ENCODE data around the gene KCND2. TPM values are rescaled to one million over a fixed set of nuclear protein-coding genes. Genes with fewer than 3 reads are reported as not detected.
A peak's percentile ranks its signal among the peaks of the same experiment; 100 is the strongest.

Gene KCND2
- total RNA-seq, 1 donor from 2014 or later, result 2.9 TPM

GRCh38 chr7:120720317-120720716 is 447.3 kb downstream of the KCND2 start:
- Histone ChIP-seq H3F3A (ENCODE audit: low read depth) (peaks cover 23% of the 10 kb centered on the region), H3K4me3 (no peak overlapping the region), H3K27ac (no peak overlapping the region), H3K79me2 (ENCODE audit: low read depth) (no peaks in the 10 kb centered on the region), H3K9ac (no peak overlapping the region), H2AFZ (replicated peaks) (peak overlapping the region; percentile 93), H3K9me3 (ENCODE audit: low read depth) (no peaks in the 10 kb centered on the region), H3K4me2 (peak overlapping the region; percentile 21), H4K20me1 (ENCODE audit: low read depth) (no peaks in the 10 kb centered on the region), H3K4me1 (peaks cover 62% of the 10 kb centered on the region), H3K27me3 (no peaks in the 10 kb centered on the region), H3K36me3 (no peaks in the 10 kb centered on the region)
- Mint-ChIP-seq H3K4me3 (no peak overlapping the region), H3K36me3 (no peaks in the 10 kb centered on the region), H3K27me3 (ENCODE audit: insufficient read depth, low read depth) (no peaks in the 10 kb centered on the region), H3K4me1 (peaks cover 45% of the 10 kb centered on the region), H3K9me3 (no peaks in the 10 kb centered on the region), H3K27ac (no peak overlapping the region)
- no peak for DNase-seq (ENCODE audit: low spot score)
- no peak for TF ChIP-seq CTCF (IDR thresholded peaks at IDR 0.05)
- no peak for TF ChIP-seq EZH2phosphoT487 (IDR thresholded peaks at IDR 0.05)
- no peak for TF ChIP-seq EZH2 (IDR thresholded peaks at IDR 0.05)

DNA sequence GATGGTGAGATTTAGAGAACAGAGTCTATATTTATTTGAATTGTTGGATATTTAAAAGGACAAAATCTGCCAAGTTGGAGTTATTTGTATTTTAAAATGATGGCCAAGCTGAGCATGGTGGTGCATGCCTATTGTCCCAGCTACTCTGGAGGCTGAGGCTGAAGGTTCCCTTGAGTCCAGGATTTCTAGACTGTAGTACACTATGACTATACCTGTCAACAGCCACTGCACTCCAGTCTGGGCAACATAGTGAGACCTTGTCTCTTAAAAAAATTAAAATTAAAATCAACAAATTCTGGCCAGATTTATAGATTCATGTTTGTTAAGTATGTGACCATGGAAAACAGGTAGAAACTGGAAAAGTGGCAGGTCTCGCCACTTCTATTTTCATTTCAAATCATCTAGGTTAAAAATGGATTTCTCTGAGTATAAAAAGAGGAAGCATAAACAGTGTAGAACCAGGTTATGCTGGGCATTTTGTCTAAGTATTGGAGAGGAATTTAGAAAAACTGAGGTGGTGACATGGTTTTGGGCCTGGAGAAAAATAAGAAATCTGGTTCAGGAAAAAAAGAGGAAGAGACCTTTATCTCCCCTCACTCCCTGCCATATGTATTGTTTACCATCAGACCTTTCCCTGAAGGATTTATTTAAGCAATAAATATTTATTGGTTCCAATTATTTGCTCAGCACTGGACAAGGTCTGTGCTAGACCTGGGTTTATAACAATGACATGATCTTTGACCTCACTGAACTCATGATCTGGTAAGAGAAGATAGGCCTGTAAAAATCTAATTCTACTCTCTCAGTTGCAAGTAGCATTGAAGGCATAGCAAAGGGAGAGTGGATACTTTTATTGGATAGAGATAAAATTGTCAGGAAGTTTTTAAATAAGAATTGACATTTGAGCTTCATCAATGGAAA is 450.8 kb downstream of the KCND2 start:
- H3K27ac ChIP-seq, result no peak overlapping the region
- no peak overlapping the region for H3K9ac ChIP-seq
- no peak overlapping the region for H3K4me3 Mint-ChIP-seq
- H3K4me1 ChIP-seq, result peaks cover 30% of the 10 kb centered on the region
- H3F3A ChIP-seq (ENCODE audit: low read depth), result peaks cover 4% of the 10 kb centered on the region
- no peaks in the 10 kb centered on the region for H3K9me3 ChIP-seq (ENCODE audit: low read depth)
- DNase-seq (ENCODE audit: low spot score), result no peak
- no peaks in the 10 kb centered on the region for H3K27me3 ChIP-seq
- H3K27me3 Mint-ChIP-seq (ENCODE audit: insufficient read depth, low read depth), result no peaks in the 10 kb centered on the region
- no peaks in the 10 kb centered on the region for H4K20me1 ChIP-seq (ENCODE audit: low read depth)
- no peak overlapping the region for H3K4me3 ChIP-seq
- no peaks in the 10 kb centered on the region for H3K9me3 Mint-ChIP-seq
- TF ChIP-seq CTCF (IDR thresholded peaks at IDR 0.05) (no peak), EZH2phosphoT487 (IDR thresholded peaks at IDR 0.05) (no peak), EZH2 (IDR thresholded peaks at IDR 0.05) (no peak)
- H3K79me2 ChIP-seq (ENCODE audit: low read depth), result no peaks in the 10 kb centered on the region
- peaks cover 22% of the 10 kb centered on the region for H3K4me1 Mint-ChIP-seq
- no peak overlapping the region for H3K27ac Mint-ChIP-seq
- no peak overlapping the region for H2AFZ ChIP-seq (replicated peaks)
- no peaks in the 10 kb centered on the region for H3K36me3 ChIP-seq
- H3K4me2 ChIP-seq, result no peak overlapping the region
- H3K36me3 Mint-ChIP-seq, result no peaks in the 10 kb centered on the region

GRCh38 chr7:120724448-120724847 is 451.5 kb downstream of the KCND2 start:
- no peaks in the 10 kb centered on the region for H3K36me3 Mint-ChIP-seq
- H3K27me3 ChIP-seq, result no peaks in the 10 kb centered on the region
- no peak overlapping the region for H3K27ac ChIP-seq
- DNase-seq (ENCODE audit: low spot score), result no peak
- H3K4me2 ChIP-seq, result no peak overlapping the region
- H3F3A ChIP-seq (ENCODE audit: low read depth), result no peaks in the 10 kb centered on the region
- H3K9me3 Mint-ChIP-seq, result no peaks in the 10 kb centered on the region
- H3K36me3 ChIP-seq, result no peaks in the 10 kb centered on the region
- H3K9ac ChIP-seq, result no peak overlapping the region
- H3K4me3 Mint-ChIP-seq, result no peak overlapping the region
- H3K9me3 ChIP-seq (ENCODE audit: low read depth), result no peaks in the 10 kb centered on the region
- H3K4me1 ChIP-seq, result peaks cover 30% of the 10 kb centered on the region
- H3K4me1 Mint-ChIP-seq, result peaks cover 25% of the 10 kb centered on the region
- no peaks in the 10 kb centered on the region for H4K20me1 ChIP-seq (ENCODE audit: low read depth)
- no peak overlapping the region for H3K27ac Mint-ChIP-seq
- H3K79me2 ChIP-seq (ENCODE audit: low read depth), result no peaks in the 10 kb centered on the region
- H3K4me3 ChIP-seq, result no peak overlapping the region
- H2AFZ ChIP-seq (replicated peaks), result no peak overlapping the region
- H3K27me3 Mint-ChIP-seq (ENCODE audit: insufficient read depth, low read depth), result no peaks in the 10 kb centered on the region
- no peak for TF ChIP-seq EZH2phosphoT487 (IDR thresholded peaks at IDR 0.05)

DNA sequence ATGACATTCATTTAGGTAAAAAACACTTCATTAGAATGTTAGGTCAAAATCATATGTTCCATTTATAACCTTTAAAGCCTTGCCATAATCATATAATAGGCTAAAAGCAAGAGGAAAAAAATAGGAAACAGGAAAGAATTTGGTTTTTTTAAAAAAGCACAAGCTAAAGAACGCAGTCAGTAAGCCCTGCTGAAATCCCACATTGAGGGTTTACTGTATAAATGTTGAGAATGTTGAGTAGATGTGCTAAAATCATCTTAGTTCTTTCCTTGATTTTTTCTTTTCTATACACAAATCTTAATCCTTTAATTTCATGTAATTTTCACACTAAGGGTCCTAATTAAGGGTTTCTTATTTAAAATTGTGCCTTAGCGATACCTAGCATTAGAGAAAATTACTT is 452.0 kb downstream of the KCND2 start:
- H3K9me3 Mint-ChIP-seq, result no peaks in the 10 kb centered on the region
- Histone ChIP-seq H3K9ac (no peak overlapping the region), H3K4me1 (peaks cover 26% of the 10 kb centered on the region), H3K79me2 (ENCODE audit: low read depth) (no peaks in the 10 kb centered on the region), H3K4me2 (no peak overlapping the region), H3K36me3 (no peaks in the 10 kb centered on the region), H3K27me3 (no peaks in the 10 kb centered on the region), H3K9me3 (ENCODE audit: low read depth) (no peaks in the 10 kb centered on the region), H3K27ac (no peak overlapping the region), H4K20me1 (ENCODE audit: low read depth) (no peaks in the 10 kb centered on the region), H2AFZ (replicated peaks) (peak overlapping the region; percentile 30), H3K4me3 (no peak overlapping the region), H3F3A (ENCODE audit: low read depth) (no peaks in the 10 kb centered on the region)
- no peaks in the 10 kb centered on the region for H3K36me3 Mint-ChIP-seq
- no peak for DNase-seq (ENCODE audit: low spot score)
- H3K27ac Mint-ChIP-seq, result no peak overlapping the region
- no peak overlapping the region for H3K4me3 Mint-ChIP-seq
- H3K4me1 Mint-ChIP-seq, result peaks cover 22% of the 10 kb centered on the region
- no peaks in the 10 kb centered on the region for H3K27me3 Mint-ChIP-seq (ENCODE audit: insufficient read depth, low read depth)
- TF ChIP-seq EZH2 (IDR thresholded peaks at IDR 0.05) (no peak), CTCF (IDR thresholded peaks at IDR 0.05) (no peak), EZH2phosphoT487 (IDR thresholded peaks at IDR 0.05) (no peak)
